Smooth muscle cell (in vitro differentiated cells): Measurements from ENCODE around the gene TMEM82. TPM values are rescaled to one million over a fixed set of nuclear protein-coding genes. Genes with fewer than 3 reads are reported as not detected.

Experiments
- DNase-seq: peaks from one replicate; lab custom pipeline; 2025; ENCODE audit not compliant: unreplicated experiment; lab: John Stamatoyannopoulos, UW
- H2AFZ ChIP-seq: fragments of 200-600 bp; sonication (generic); 2 replicates; pipeline ENCODE4 v1.6.0; 2016; ENCODE audit warnings: antibody characterized with exemption, low read depth, mild to moderate bottlenecking
- H3F3A ChIP-seq: fragments of 200-600 bp; sonication (generic); 2 replicates; pipeline ENCODE4 v1.6.0; 2017; ENCODE audit warnings: antibody characterized with exemption, low read depth
- H3K27ac ChIP-seq: fragments of 200-600 bp; sonication (generic); 2 replicates; pipeline ENCODE4 v1.5.1; 2016; ENCODE audit warnings: low read depth, mild to moderate bottlenecking
- H3K27me3 ChIP-seq: fragments of 200-600 bp; sonication (generic); 2 replicates; pipeline ENCODE4 v1.6.1; 2016; ENCODE audit warnings: low read depth, mild to moderate bottlenecking
- H3K36me3 ChIP-seq: fragments of 200-600 bp; sonication (generic); 2 replicates; pipeline ENCODE4 v1.5.1; 2016; ENCODE audit warnings: low read depth
- H3K4me1 ChIP-seq: fragments of 200-600 bp; sonication (generic); 2 replicates; pipeline ENCODE4 v1.5.1; 2016; ENCODE audit warnings: low read depth
- H3K4me2 ChIP-seq: fragments of 200-600 bp; sonication (generic); 2 replicates; pipeline ENCODE4 v1.6.0; 2016; ENCODE audit warnings: mild to moderate bottlenecking
- H3K4me3 ChIP-seq: fragments of 200-600 bp; sonication (generic); 2 replicates; pipeline ENCODE4 v1.5.1; 2016; ENCODE audit warnings: mild to moderate bottlenecking
- H3K79me2 ChIP-seq: fragments of 200-600 bp; sonication (generic); 2 replicates; pipeline ENCODE4 v1.6.0; 2016; ENCODE audit warnings: low read depth, mild to moderate bottlenecking
- H3K9ac ChIP-seq: fragments of 200-600 bp; sonication (generic); 2 replicates; pipeline ENCODE4 v1.6.0; 2016; ENCODE audit warnings: low read depth
- H3K9me3 ChIP-seq: fragments of 200-600 bp; sonication (generic); replicated peaks from 2 replicates; pipeline ENCODE4 v1.5.1; 2016; ENCODE audit warnings: low read depth
- H4K20me1 ChIP-seq: fragments of 200-600 bp; sonication (generic); 2 replicates; pipeline ENCODE4 v1.6.0; 2016; ENCODE audit warnings: low read depth
- CTCF ChIP-seq: fragments of 200-600 bp; sonication (generic); IDR thresholded peaks from 2 replicates; pipeline ENCODE4 v1.5.1; 2017; ENCODE audit warnings: borderline replicate concordance, mild to moderate bottlenecking, antibody characterized with exemption; ENCODE audit not compliant: insufficient read depth, poor library complexity, severe bottlenecking
- WGBS: methylation state at CpG from one replicate; pipeline ENCODE4 v1.1.7; 2016; ENCODE audit warnings: low lambda C conversion rate; 5-methylcytosine and 5-hydroxymethylcytosine counted together
- polyA plus RNA-seq: library from polyadenylated mRNA; unstranded; fragments of >200 nt; fragmentation: Nextera tagmentation; extraction: Ambion mirVana; gene quantifications from 2 replicates; pipeline ENCODE4 v1.2.1, GENCODE V29; 2016
- total RNA-seq: library from RNA; depleted of rRNA; stranded (reverse); fragments of >200 nt; gene quantifications from 2 replicates; pipeline ENCODE4 v1.2.3, GENCODE V29; 2014

Gene TMEM82
- total and polyA plus RNA-seq, 2 experiments from 2014 or later: not detected

GRCh38 chr1:15700508-15700907 is 41.8 kb upstream of the TMEM82 start:
- no peak for DNase-seq
- Histone ChIP-seq H3K4me1 (peaks cover 5% of the 10 kb centered on the region), H2AFZ (no peak overlapping the region), H3K9ac (no peak overlapping the region), H3K36me3 (no peaks in the 10 kb centered on the region), H3K9me3 (no peaks in the 10 kb centered on the region), H3K4me2 (no peak overlapping the region), H4K20me1 (peaks cover 82% of the 10 kb centered on the region), H3K79me2 (peaks cover 81% of the 10 kb centered on the region), H3K27me3 (no peaks in the 10 kb centered on the region), H3K4me3 (no peak overlapping the region), H3K27ac (no peak overlapping the region), H3F3A (peaks cover 27% of the 10 kb centered on the region)
- 90% methylated on average over 6 of the region's 6 CpGs for WGBS
- no peak for TF ChIP-seq CTCF

- no peak for DNase-seq
- peaks cover 81% of the 10 kb centered on the region for H4K20me1 ChIP-seq
- peaks cover 27% of the 10 kb centered on the region for H3F3A ChIP-seq
- H3K36me3 ChIP-seq: no peaks in the 10 kb centered on the region
- H3K4me2 ChIP-seq: no peak overlapping the region
- peak overlapping the region; percentile 94 for H3K27ac ChIP-seq
- no peaks in the 10 kb centered on the region for H3K9me3 ChIP-seq
- no peaks in the 10 kb centered on the region for H3K27me3 ChIP-seq
- WGBS: 89% methylated on average over 8 of the region's 8 CpGs
- H3K9ac ChIP-seq: no peak overlapping the region
- peaks cover 81% of the 10 kb centered on the region for H3K79me2 ChIP-seq
- peaks cover 5% of the 10 kb centered on the region for H3K4me1 ChIP-seq
- no peak for TF ChIP-seq CTCF
- H2AFZ ChIP-seq: no peak overlapping the region
- no peak overlapping the region for H3K4me3 ChIP-seq
Measured at GRCh38 chr1:15701784-15702183, 40.5 kb upstream of the TMEM82 start.

GRCh38 chr1:15702722-15703550 is 39.4 kb upstream of the TMEM82 start:
- Histone ChIP-seq H3K36me3 (no peaks in the 10 kb centered on the region), H4K20me1 (peaks cover 80% of the 10 kb centered on the region), H3K9ac (peak overlapping the region; percentile 25), H3K79me2 (peaks cover 81% of the 10 kb centered on the region), H3F3A (peaks cover 27% of the 10 kb centered on the region), H3K27me3 (no peaks in the 10 kb centered on the region), H3K27ac (peak overlapping the region; percentile 94), H3K4me2 (peak overlapping the region; percentile 73), H3K4me1 (peaks cover 5% of the 10 kb centered on the region), H2AFZ (no peak overlapping the region), H3K4me3 (no peak overlapping the region), H3K9me3 (no peaks in the 10 kb centered on the region)
- DNase-seq: no peak
- TF ChIP-seq CTCF: no peak
- 67% methylated on average over 19 of the region's 19 CpGs for WGBS
